Epithelial cell of esophagus (primary cell): ENCODE measurements around the gene PPP1R26.

Source experiments
- DNase-seq: peaks from one replicate; pipeline ENCODE4 v3.0.0; 2010; ENCODE audit warnings: low read depth
- H3K4me3 ChIP-seq: 2 replicates; pipeline ENCODE4 v1.5.1; 2011; ENCODE audit warnings: mild to moderate bottlenecking, low read length, control low read depth
- CTCF ChIP-seq: IDR thresholded peaks from 2 replicates; pipeline ENCODE4 v1.5.1; 2011; ENCODE audit warnings: low read depth, mild to moderate bottlenecking, low read length, control low read depth, inconsistent platforms; ENCODE audit not compliant: insufficient read depth; ENCODE audit errors: missing control alignments

Gene PPP1R26

GRCh38 chr9:135536216-135536615, 56.6 kb downstream of the PPP1R26 start:
- DNase-seq = no peak
- no peak overlapping the region for H3K4me3 ChIP-seq
- no peak for TF ChIP-seq CTCF
